ENCODE data around the gene ZBED5.
"Not testable (repeated sequence)": the region's sequence is repeated elsewhere in the genome, so short reads cannot be mapped to it uniquely, and the experiment has no call there.

Gene ZBED5

GRCh38 chr11:10847960-10848860 lies 9.6 kb downstream of the ZBED5 start:
- no peak for TF ChIP-seq ZFX (IDR thresholded peaks at IDR 0.05; ENCODE audit: borderline replicate concordance)
- TF ChIP-seq, protein P1, sequence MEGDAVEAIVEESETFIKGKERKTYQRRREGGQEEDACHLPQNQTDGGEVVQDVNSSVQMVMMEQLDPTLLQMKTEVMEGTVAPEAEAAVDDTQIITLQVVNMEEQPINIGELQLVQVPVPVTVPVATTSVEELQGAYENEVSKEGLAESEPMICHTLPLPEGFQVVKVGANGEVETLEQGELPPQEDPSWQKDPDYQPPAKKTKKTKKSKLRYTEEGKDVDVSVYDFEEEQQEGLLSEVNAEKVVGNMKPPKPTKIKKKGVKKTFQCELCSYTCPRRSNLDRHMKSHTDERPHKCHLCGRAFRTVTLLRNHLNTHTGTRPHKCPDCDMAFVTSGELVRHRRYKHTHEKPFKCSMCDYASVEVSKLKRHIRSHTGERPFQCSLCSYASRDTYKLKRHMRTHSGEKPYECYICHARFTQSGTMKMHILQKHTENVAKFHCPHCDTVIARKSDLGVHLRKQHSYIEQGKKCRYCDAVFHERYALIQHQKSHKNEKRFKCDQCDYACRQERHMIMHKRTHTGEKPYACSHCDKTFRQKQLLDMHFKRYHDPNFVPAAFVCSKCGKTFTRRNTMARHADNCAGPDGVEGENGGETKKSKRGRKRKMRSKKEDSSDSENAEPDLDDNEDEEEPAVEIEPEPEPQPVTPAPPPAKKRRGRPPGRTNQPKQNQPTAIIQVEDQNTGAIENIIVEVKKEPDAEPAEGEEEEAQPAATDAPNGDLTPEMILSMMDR (IDR thresholded peaks at IDR 0.05) = no peak
- H3K27ac ChIP-seq = no peak overlapping the region

- H3K27ac ChIP-seq = no peak overlapping the region
- TF ChIP-seq, protein P1 (IDR thresholded peaks at IDR 0.05) = no peak
- TF ChIP-seq ZFX (IDR thresholded peaks at IDR 0.05; ENCODE audit: borderline replicate concordance) = no peak
These were observed 11.2 kb downstream of the ZBED5 start for GRCh38 chr11:10846660-10847059.

- TF ChIP-seq, protein P1 (IDR thresholded peaks at IDR 0.05) = no peak
- no peak for TF ChIP-seq ZFX (IDR thresholded peaks at IDR 0.05; ENCODE audit: borderline replicate concordance)
- no peak overlapping the region for H3K27ac ChIP-seq
These were observed 12.3 kb downstream of the ZBED5 start for GRCh38 chr11:10845589-10845988.

DNA sequence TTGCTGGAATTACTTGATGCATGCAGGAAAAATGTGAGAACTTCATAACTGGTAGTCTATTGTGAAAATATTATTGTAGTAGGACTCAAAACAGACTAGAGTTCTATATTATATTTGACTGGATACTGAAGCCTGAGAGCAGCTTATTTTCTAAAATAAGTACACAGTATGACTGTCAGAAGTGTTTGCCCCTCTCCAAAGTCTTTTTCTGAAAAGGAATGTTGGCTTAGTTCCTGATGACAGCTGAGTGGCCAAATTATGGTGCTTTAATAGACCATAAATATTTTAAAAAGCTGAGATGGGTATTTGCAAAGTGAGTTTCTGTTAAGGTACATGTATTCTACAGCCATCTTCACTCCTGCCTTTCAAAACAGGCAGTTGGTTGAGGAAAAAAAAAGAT lies 13.1 kb downstream of the ZBED5 start:
- TF ChIP-seq, protein P1 (IDR thresholded peaks at IDR 0.05) = no peak
- no peak for TF ChIP-seq ZFX (IDR thresholded peaks at IDR 0.05; ENCODE audit: borderline replicate concordance)
- no peak overlapping the region for H3K27ac ChIP-seq

- TF ChIP-seq ZFX (IDR thresholded peaks at IDR 0.05; ENCODE audit: borderline replicate concordance) = no peak
- TF ChIP-seq, protein P1 (IDR thresholded peaks at IDR 0.05) = no peak
- no peak overlapping the region for H3K27ac ChIP-seq
These were observed 13.5 kb downstream of the ZBED5 start for GRCh38 chr11:10844356-10844755.

- no peak overlapping the region for H3K27ac ChIP-seq
- TF ChIP-seq ZFX (IDR thresholded peaks at IDR 0.05; ENCODE audit: borderline replicate concordance) = no peak
- TF ChIP-seq, protein P1 (IDR thresholded peaks at IDR 0.05) = no peak
These were observed 19.0 kb downstream of the ZBED5 start for GRCh38 chr11:10838881-10839280.

GRCh38 chr11:10838083-10838482 lies 19.8 kb downstream of the ZBED5 start:
- H3K27ac ChIP-seq = no peak overlapping the region
- no peak for TF ChIP-seq ZFX (IDR thresholded peaks at IDR 0.05; ENCODE audit: borderline replicate concordance)
- TF ChIP-seq, protein P1 (IDR thresholded peaks at IDR 0.05) = no peak

- not testable (repeated sequence) for H3K27ac ChIP-seq
These were observed 21.0 kb downstream of the ZBED5 start for GRCh38 chr11:10836884-10837283.

Measured in 22Rv1 (cell line).